Measurements from ENCODE around the gene APOB.

The APOB gene

GRCh38 chr2:20994130-20994529 is 49.7 kb downstream of the APOB start:
- H3K9me3 Mint-ChIP-seq, result no peaks in the 10 kb centered on the region
- no peaks in the 10 kb centered on the region for H3K4me1 Mint-ChIP-seq
- TF ChIP-seq CTCF (IDR thresholded peaks at IDR 0.05; ENCODE audit: unreplicated experiment in 3 of 3), result no peak
- H3K4me3 Mint-ChIP-seq, result no peak overlapping the region
- peaks cover 18% of the 10 kb centered on the region for H3K27me3 Mint-ChIP-seq (ENCODE audit: low read depth)
- H3K27ac Mint-ChIP-seq, result no peak overlapping the region
- no peaks in the 10 kb centered on the region for H3K36me3 Mint-ChIP-seq (ENCODE audit: low read depth)

- peak overlapping the region in 1 of 3 experiments; percentile 55 for H3K27ac Mint-ChIP-seq
Observed at GRCh38 chr2:20992201-20992711, 51.6 kb downstream of the APOB start.

DNA sequence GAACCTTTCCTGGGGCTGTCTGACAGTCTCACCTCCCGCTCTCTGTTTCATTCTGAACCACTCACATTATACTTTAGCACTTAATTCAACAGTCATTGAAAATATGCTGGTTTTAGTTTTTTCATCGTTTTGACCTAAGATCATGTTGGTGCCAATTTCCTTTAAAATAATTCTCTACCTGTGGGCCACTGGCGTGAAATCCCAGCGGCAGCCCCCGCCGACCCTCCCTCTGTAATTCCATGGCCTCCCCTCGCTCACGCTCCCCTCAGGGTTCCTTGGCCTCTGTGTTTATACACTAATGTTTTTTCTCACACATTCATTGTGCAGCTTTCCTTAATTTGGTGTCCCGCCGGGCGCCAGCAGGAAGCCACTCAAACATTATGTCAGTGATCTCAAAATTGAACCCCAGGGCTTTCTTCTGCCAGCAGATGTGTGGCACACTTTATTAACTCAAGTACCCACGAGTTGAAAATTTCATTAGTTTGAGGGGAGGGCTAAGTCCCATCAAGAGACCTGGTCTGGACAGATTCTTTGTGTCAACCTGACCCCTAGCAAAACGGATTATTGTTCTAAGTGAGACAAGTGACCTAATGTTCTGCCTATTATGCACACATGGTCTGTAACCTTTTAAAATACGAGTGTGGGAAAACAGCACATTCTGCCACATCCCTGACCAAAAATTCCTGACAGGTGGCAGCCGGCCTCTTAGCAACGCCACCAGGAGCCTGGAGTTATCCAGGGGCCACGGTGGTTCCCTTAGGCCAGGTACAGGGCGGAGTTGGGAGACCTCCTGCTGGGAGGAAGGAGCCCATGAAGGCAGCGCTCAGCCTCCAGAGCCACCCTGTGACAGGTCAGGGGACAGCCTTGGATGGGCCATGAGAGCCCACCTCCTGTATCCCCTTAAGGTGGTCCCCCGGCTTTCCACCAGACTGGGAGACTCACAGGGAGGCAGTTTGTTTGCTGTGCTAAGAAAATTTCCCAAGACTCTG is 53.1 kb downstream of the APOB start:
- Mint-ChIP-seq H3K27ac (peak overlapping the region in 1 of 3 experiments; percentile 13), H3K4me3 (no peak overlapping the region), H3K4me1 (peaks cover 6% of the 10 kb centered on the region), H3K27me3 (ENCODE audit: low read depth) (peaks cover 25% of the 10 kb centered on the region), H3K9me3 (no peaks in the 10 kb centered on the region), H3K36me3 (ENCODE audit: low read depth) (no peaks in the 10 kb centered on the region)
- TF ChIP-seq CTCF (IDR thresholded peaks at IDR 0.05; ENCODE audit: unreplicated experiment in 3 of 3), result no peak

More at GRCh38 chr2:20992201-20992711, 51.6 kb downstream of the APOB start:
- Mint-ChIP-seq H3K36me3 (ENCODE audit: low read depth) (no peaks in the 10 kb centered on the region), H3K9me3 (no peaks in the 10 kb centered on the region), H3K4me1 (no peaks in the 10 kb centered on the region), H3K27me3 (ENCODE audit: low read depth) (peaks cover 18% of the 10 kb centered on the region), H3K4me3 (no peak overlapping the region)
- TF ChIP-seq CTCF (IDR thresholded peaks at IDR 0.05; ENCODE audit: unreplicated experiment in 3 of 3), result no peak

DNA sequence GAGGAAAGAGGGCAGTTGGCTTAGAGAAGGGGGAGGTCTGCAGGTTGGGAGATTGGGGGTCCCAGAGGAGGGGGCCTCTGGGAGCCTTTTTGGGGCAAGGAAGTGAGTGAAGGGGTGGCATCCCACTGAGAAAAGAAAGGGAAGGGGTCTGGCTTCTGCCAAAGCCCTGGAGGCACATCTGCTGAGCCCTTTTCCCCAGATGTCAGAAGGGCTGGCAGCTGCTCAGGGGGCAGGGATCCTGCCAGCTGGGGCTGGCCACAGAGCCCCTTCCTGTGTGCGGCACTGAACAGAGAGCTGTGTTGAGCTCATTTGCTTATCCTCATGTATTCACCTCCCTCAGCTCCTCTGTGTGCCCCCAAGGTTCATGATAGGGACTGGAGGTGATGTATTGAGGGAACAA is 54.5 kb downstream of the APOB start:
- H3K4me1 Mint-ChIP-seq, result peaks cover 14% of the 10 kb centered on the region

GRCh38 chr2:20988905-20989304 is 55.0 kb downstream of the APOB start:
- no peak overlapping the region for H3K4me3 Mint-ChIP-seq
- no peaks in the 10 kb centered on the region for H3K9me3 Mint-ChIP-seq
- peak overlapping the region in 2 of 3 experiments; percentile 25 to 45 for H3K27ac Mint-ChIP-seq
- H3K4me1 Mint-ChIP-seq, result peaks cover 14% of the 10 kb centered on the region
- H3K27me3 Mint-ChIP-seq (ENCODE audit: low read depth), result peaks cover 25% of the 10 kb centered on the region
- no peak for TF ChIP-seq CTCF (IDR thresholded peaks at IDR 0.05; ENCODE audit: unreplicated experiment in 3 of 3)
- no peaks in the 10 kb centered on the region for H3K36me3 Mint-ChIP-seq (ENCODE audit: low read depth)

More for the DNA sequence above, 54.5 kb downstream of the APOB start:
- TF ChIP-seq CTCF (IDR thresholded peaks at IDR 0.05; ENCODE audit: unreplicated experiment in 3 of 3), result no peak
- Mint-ChIP-seq H3K36me3 (ENCODE audit: low read depth) (no peaks in the 10 kb centered on the region), H3K27me3 (ENCODE audit: low read depth) (peaks cover 25% of the 10 kb centered on the region), H3K4me3 (no peak overlapping the region), H3K9me3 (no peaks in the 10 kb centered on the region), H3K27ac (peak overlapping the region in 2 of 3 experiments; percentile 25 to 45)
